ENCODE results near the gene OR1M1. TPM values are rescaled to one million over a fixed set of nuclear protein-coding genes. Genes with fewer than 3 reads are reported as not detected.
"Not testable (repeated sequence)": the region's sequence is repeated elsewhere in the genome, so short reads cannot be mapped to it uniquely, and the experiment has no call there.

The OR1M1 gene
- total RNA-seq, 2 experiments from 2014 or later: not detected

DNA sequence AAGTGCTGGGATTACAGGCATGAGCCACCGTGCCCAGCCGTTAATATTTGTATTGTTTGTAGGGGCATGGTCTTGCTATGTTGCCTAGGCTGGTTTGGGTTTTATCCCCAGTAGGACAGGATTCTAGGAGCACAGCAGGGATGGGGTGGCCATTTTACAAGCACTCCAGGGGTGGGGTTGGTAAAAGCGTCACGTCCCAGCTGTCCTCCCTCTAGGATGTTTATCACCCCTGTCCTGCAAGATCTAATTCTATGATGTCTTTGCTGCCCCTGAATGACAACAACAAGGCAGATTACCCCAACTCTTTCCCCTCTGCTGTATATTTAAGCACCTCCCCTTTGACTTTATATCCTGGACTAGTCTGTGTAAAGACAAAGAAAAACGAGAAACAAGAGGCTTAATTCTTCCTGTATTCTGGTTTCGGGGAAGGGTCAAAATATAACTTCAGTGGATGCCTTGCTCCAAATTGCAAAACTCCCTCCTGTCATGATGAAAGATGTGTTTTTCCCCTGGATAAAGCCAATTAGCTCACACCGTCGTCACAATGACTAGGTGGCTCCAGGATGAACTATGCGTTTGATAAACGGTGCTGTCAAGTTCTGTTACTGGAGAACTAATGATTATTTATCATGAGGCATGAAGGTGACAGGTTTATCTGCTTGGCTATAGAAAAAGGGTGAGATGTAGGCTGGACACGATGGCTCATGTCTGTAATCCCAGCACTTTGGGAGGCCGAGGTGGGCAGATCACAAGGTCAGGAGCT lies 27.8 kb upstream of the OR1M1 start:
- peaks cover 1% of the 10 kb centered on the region for H3K9me3 Mint-ChIP-seq
- H3K4me3 Mint-ChIP-seq: no peak overlapping the region
- H3K27me3 Mint-ChIP-seq: no peaks in the 10 kb centered on the region
- H3K4me1 Mint-ChIP-seq: peaks cover 4% of the 10 kb centered on the region
- DNase-seq (no peak), ATAC-seq (ENCODE audit: low read depth) (no peak)
- POLR2A ChIA-PET: interaction anchor here (0.6 kb wide), 1 partner anchor 8 kb away, joined by 6 read pairs; no protein-coding TSS in a partner anchor
- no peak overlapping the region for H3K27ac Mint-ChIP-seq
- H3K36me3 Mint-ChIP-seq: no peaks in the 10 kb centered on the region

DNA sequence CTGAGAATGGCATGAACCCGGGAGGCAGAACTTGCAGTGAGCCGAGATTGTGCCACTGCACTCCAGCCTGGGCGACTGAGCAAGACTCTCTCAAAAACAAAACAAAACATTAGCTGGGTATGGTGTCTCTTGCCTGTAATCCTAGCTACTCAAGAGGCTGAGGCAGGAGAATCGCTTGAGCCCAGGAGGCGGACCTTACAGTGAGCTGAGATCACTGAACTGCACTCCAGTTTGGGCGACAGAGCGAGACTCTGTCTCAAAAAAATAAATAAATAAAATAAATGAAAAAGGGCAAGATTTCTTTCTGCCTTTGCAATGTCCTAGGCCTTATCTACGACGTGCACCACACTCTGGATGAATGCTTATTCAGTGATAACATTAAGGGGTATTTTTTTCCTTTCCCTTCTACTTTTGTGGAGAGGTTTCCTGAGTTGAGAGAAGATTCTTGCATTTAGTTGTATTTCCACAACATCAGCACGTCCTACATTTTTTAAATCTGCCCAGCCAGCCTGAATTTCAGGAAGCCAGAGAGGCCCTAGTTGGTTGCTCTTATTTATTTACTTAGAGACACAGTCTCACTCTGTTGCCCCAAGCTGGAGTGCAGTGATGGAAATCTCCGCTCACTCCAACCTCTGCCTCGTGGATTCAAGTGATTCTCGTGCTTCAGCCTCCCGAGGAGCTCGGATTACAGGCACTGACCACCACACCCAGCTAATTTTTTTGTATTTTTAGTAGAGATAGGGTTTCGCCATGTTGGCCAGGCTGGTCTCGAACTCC lies 26.1 kb upstream of the OR1M1 start:
- Mint-ChIP-seq H3K27me3 (no peaks in the 10 kb centered on the region), H3K9me3 (no peaks in the 10 kb centered on the region), H3K4me1 (peaks cover 4% of the 10 kb centered on the region), H3K4me3 (no peak overlapping the region), H3K36me3 (no peaks in the 10 kb centered on the region), H3K27ac (no peak overlapping the region)
- no peak for DNase-seq
- POLR2A ChIA-PET: no interaction called here
- no peak for ATAC-seq (ENCODE audit: low read depth)

DNA sequence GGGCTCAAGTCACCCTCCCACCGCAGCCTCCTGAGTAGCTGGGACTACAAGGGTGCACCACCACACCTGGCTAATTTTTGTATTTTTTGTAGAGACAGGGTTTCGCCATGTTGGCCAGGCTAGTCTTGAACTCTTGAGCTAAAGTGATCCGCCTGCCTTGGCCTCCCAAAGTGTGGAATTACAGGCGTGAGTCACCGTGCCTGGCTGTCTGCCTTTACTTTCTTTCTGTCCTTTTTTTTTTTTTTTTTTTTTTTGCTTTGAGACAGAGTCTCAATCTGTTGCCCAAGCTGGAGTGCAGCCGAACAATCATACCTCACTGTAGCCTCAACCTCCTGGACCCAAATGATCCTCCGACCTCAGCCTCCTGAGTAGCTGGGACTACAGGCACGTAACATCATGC lies 25.0 kb upstream of the OR1M1 start:
- no peak for DNase-seq
- POLR2A ChIA-PET: no interaction called here
- Mint-ChIP-seq H3K27ac (no peak overlapping the region), H3K9me3 (no peaks in the 10 kb centered on the region), H3K4me3 (no peak overlapping the region), H3K27me3 (no peaks in the 10 kb centered on the region), H3K4me1 (peaks cover 4% of the 10 kb centered on the region), H3K36me3 (no peaks in the 10 kb centered on the region)
- ATAC-seq (ENCODE audit: low read depth): no peak

DNA sequence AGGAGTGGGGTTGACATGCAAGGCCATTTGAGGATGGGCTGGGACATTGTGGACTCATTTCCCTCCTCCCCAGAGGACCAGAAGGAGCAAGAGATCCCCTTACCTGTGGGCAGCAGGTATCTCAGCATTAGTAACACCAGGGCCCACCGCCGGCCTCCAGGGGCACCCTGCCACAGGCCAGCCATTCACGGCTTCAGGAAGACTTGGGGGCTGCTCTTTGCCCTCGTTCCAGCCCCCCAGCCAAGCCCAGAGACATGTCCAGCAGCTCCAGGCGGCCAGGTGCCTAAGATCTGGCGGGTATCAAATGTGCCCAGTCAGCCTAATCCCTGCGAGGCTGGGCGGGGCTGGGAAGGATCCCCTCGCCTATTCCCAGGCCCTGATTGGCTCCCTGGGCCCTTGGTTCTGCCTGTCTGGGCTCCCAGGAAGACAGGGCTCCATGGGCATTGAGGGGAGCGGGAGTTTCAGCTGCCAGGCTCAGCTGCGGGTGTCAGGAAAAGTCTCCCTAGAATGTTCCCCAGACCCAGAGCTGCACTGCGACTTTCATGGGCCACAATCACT lies 21.3 kb upstream of the OR1M1 start:
- Mint-ChIP-seq H3K9me3 (no peaks in the 10 kb centered on the region), H3K27me3 (no peaks in the 10 kb centered on the region), H3K27ac (no peak overlapping the region), H3K4me1 (no peaks in the 10 kb centered on the region), H3K36me3 (no peaks in the 10 kb centered on the region), H3K4me3 (no peak overlapping the region)
- POLR2A ChIA-PET: no interaction called here
- ATAC-seq (ENCODE audit: low read depth) (no peak), DNase-seq (no peak)

DNA sequence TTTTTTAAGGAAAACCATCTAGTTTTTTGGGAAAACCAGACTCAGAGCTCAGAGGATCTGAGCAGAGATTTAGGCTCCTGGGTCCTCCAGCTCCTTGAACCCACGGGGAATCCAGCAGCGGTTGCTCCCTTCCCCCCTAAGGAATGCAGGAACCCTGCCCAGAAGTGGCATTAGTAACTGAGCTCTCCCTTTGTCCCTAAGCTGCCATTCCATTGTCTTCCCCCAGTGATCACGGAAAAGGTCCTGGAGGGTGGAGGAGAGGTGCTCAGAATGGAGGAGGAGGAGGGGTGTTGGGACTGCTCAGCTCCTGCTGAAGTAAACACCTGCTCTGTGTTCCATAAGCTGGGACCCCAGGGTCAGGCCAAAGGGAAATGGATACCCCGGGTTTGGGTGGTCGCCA lies 16.8 kb upstream of the OR1M1 start:
- H3K27ac Mint-ChIP-seq: no peak overlapping the region
- DNase-seq (no peak), ATAC-seq (ENCODE audit: low read depth) (no peak)
- H3K9me3 Mint-ChIP-seq: no peaks in the 10 kb centered on the region
- H3K36me3 Mint-ChIP-seq: no peaks in the 10 kb centered on the region
- H3K27me3 Mint-ChIP-seq: no peaks in the 10 kb centered on the region
- no peak overlapping the region for H3K4me3 Mint-ChIP-seq
- H3K4me1 Mint-ChIP-seq: no peaks in the 10 kb centered on the region
- POLR2A ChIA-PET: no interaction called here

DNA sequence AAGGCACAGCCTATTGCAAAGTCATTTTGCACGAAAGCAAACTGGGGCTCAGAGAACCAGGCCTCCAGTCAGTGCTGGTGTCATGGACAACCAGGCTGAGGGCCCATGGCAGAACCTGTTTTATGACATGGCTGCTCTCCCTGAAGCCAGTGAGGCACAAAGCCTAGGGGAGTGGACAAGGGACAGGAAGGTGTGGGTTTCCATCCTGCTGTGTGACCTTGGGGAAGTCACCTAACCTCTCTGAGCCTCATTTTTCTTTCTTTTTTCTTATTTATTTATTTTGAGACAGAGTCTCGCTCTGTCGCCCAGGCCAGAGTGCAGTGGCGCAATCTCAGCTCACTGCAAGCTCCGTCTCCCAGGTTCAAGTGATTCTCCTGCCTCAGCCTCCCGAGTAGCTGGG lies 15.1 kb upstream of the OR1M1 start:
- DNase-seq; H3K36me3 Mint-ChIP-seq; ATAC-seq (ENCODE audit: low read depth); H3K9me3 Mint-ChIP-seq; H3K27ac Mint-ChIP-seq; H3K4me1 Mint-ChIP-seq; H3K27me3 Mint-ChIP-seq; POLR2A ChIA-PET; H3K4me3 Mint-ChIP-seq: not testable (repeated sequence)

DNA sequence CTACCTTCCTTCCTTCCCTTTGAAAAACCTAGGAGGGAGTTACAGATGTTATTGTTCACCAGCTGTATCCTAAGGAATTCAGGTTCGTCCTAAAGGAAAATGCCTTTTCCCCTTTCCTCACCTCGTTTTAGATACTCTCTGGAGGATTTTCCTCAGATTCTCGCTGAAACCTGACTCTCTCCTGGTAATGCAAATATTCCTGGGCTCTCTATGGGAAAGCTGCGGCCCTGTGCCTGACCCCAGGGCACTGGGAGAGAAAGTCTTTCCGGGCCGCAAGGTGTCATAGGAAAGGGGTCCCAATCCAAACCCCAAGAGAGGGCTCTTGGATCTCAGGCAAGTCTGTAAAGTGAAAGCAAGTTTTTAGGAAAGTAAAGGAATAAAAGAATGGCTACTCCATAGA lies 13.1 kb upstream of the OR1M1 start:
- Mint-ChIP-seq H3K9me3 (no peaks in the 10 kb centered on the region), H3K4me3 (no peak overlapping the region), H3K27me3 (no peaks in the 10 kb centered on the region), H3K4me1 (no peaks in the 10 kb centered on the region), H3K36me3 (no peaks in the 10 kb centered on the region), H3K27ac (no peak overlapping the region)
- POLR2A ChIA-PET: no interaction called here
- ATAC-seq (ENCODE audit: low read depth) (no peak), DNase-seq (no peak)

DNA sequence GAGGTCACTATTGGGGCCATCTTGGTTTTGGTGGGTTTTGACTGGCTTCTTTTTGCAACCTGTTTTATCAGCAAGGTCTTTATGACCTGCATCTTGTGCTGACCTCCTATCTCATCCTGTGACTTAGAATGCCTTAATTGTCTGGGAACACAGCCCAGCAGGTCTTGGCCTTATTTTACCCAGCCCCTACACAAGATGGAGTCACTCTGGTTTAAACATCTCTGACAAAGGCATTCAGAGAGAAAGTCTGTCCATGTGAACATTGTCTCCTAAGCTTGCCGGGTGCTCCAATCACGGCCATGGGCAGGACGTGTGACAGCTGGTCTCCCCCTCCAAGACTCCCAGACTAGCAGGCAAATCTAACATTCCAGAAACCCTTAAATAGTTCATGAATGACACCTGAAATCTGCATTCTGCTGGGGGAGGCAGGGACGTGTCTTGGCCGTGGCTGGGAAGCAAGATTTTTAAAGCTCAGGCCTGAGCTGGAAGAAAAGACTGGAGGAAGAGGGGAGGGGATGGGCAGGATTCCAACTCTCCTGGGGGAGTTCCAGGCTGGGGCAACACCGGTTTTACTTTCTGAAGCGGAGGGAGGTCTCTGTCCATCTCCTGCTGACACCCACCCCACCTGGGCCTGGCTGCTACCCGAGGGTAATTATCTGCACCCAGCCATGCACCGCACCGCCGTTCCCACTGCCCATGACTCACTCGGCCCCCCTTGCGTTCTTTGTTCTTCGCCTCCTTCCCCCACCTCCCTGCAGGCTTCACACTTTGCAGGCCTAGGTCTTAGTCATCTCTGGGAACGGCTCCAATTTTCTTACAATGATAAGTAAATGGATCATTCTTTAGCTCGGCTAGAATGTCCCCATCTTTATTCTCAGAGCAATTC lies 11.6 kb upstream of the OR1M1 start:
- DNase-seq: no peak

DNA sequence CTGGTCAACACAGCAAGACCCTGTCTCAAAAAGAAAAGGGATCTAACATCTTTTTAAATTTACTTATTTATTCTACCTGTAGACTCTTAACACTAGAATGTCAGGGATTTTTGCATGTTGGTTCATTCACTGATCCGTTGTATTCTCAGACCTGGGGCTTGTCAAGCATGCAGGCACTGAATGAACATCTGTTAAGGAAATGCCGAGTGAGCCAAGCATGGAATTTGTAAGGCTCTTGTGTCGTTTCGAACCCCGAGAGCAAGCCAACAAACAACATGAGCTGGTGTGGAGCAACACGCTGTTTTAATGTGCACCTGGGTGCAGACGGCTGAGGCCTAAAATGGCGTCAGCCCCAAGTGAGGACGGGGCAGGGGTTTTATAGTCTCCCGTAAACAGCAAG lies 10.0 kb upstream of the OR1M1 start:
- Mint-ChIP-seq H3K27ac (no peak overlapping the region), H3K4me3 (no peak overlapping the region), H3K36me3 (no peaks in the 10 kb centered on the region), H3K27me3 (peaks cover 2% of the 10 kb centered on the region), H3K9me3 (no peaks in the 10 kb centered on the region), H3K4me1 (peaks cover 3% of the 10 kb centered on the region)
- DNase-seq: no peak
- no peak for ATAC-seq (ENCODE audit: low read depth)
- POLR2A ChIA-PET: no interaction called here

More for the DNA sequence above, 11.6 kb upstream of the OR1M1 start:
- Mint-ChIP-seq H3K4me3 (no peak overlapping the region), H3K36me3 (no peaks in the 10 kb centered on the region), H3K9me3 (no peaks in the 10 kb centered on the region), H3K27me3 (no peaks in the 10 kb centered on the region), H3K27ac (no peak overlapping the region), H3K4me1 (peaks cover 3% of the 10 kb centered on the region)
- no peak for ATAC-seq (ENCODE audit: low read depth)
- POLR2A ChIA-PET: no interaction called here

DNA sequence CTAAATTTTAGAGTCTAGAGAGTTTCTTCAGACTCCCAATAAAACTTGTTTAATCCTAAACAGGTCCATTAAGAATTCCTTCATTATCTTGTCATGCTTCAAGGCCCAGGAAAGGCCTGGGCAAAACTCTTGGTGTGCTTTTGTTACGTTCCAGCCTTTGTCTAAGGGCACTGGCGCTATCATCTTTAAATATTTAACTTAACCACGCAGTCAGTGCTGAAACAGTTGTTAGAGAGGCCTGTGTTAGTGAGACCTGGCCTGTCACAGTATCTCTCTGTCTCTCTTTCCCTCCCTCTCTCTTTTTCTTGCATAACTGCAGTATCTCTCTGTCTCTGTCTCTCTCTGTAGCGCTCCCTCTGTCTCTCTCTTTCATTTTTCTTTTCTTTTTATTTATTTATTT lies 8.2 kb upstream of the OR1M1 start:
- POLR2A ChIA-PET: no interaction called here
- ATAC-seq (ENCODE audit: low read depth) (no peak), DNase-seq (no peak)
- Mint-ChIP-seq H3K27me3 (peaks cover 2% of the 10 kb centered on the region), H3K9me3 (no peaks in the 10 kb centered on the region), H3K4me1 (peaks cover 3% of the 10 kb centered on the region), H3K36me3 (no peaks in the 10 kb centered on the region), H3K4me3 (no peak overlapping the region), H3K27ac (no peak overlapping the region)

DNA sequence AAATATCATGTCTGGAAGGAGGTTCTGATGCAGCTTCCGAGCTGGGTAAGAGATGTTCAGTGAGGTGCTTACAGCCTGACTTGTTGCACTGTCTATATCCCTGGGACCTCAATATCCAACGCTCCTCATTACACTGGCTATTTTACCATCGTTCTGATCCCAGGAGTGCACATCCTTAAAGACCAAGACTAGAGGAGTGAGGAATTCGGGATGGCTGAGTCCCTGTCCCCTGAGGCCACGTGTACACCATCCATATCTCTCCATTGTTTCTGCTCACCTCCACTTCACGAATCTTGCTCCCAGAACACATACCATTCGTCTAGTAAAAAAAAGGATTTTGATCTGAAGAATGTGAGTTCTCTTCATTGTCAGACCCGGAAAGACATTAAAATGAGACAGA lies 20.5 kb downstream of the OR1M1 start, which contains the start of gene OR7G2:
Gene OR7G2, minus strand, starts transcription at position 101 of the 400 bp plus-strand sequence. CDS start 4,232 bp downstream, outside the sequence.
- Mint-ChIP-seq H3K4me3 (no peak within 1 kb of the TSS), H3K4me1 (no peaks in the 10 kb centered on the region), H3K27ac (no peak within 1 kb of the TSS), H3K9me3 (no peaks in the 10 kb centered on the region), H3K36me3 (no peaks in the 10 kb centered on the region), H3K27me3 (peaks cover 2% of the 10 kb centered on the region)
- ATAC-seq (ENCODE audit: low read depth): no peak
- DNase-seq: no peak
- POLR2A ChIA-PET: no interaction called here

DNA sequence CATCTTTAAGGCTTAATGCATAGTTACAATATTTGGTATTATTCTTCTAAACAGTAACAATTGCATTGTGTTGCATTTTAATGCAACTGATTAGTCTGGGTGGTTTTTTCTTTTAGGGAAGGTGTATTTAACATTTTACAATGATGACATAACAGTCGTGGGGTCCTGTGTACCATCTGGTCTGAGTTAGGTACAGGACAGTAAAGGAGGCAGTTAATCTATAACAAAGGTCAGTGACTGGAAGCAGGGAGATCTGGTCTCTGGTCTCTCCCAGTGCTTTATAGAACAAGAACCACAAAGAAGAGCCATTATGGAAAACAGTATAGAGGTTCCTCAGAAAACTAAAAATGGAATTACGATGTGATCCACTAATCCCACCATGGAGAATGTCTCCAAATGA lies 23.1 kb downstream of the OR1M1 start:
- Mint-ChIP-seq H3K36me3 (no peaks in the 10 kb centered on the region), H3K4me3 (no peak overlapping the region), H3K27ac (no peak overlapping the region), H3K9me3 (no peaks in the 10 kb centered on the region), H3K4me1 (no peaks in the 10 kb centered on the region), H3K27me3 (peaks cover 2% of the 10 kb centered on the region)
- ATAC-seq (ENCODE audit: low read depth) (no peak), DNase-seq (no peak)
- POLR2A ChIA-PET: no interaction called here

DNA sequence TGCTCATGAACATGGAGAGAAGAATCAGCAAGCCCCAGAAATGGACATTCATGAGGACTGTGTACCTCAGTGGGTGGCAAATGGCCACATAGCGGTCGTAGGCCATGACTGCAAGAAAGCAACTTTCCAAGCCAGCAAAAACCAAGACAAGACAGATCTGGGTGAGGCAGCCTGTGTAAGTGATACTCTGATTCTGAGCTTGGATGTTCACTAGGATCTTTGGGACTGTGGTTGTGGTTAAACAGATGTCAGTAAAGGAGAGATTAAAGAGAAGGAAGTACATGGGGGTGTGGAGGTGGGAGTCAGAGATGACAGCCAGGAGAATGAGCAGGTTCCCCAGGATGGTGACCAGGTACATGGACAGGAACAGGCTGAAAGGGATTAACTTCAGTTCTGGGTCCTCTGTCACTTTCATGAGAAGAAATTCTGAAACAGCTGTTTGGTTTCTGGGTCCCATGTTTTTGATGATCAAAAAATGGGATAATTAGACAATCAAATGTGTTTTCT lies 28.5 kb downstream of the OR1M1 start, which contains the start of gene OR7G1:
Gene OR7G1, minus strand, starts transcription at position 457 of the 507 bp plus-strand sequence. Its CDS starts 0 bp downstream, at position 457.
- Mint-ChIP-seq H3K27ac (no peak within 1 kb of the TSS), H3K4me1 (no peaks in the 10 kb centered on the region)
- no peak for ATAC-seq (ENCODE audit: low read depth)

More for the DNA sequence above, 28.5 kb downstream of the OR1M1 start, which contains the start of gene OR7G1:
- no peak for DNase-seq
- Mint-ChIP-seq H3K4me3 (no peak within 1 kb of the TSS), H3K36me3 (no peaks in the 10 kb centered on the region), H3K27me3 (peaks cover 7% of the 10 kb centered on the region), H3K9me3 (no peaks in the 10 kb centered on the region)
- POLR2A ChIA-PET: no interaction called here
